ENCODE results near the gene COA1. TPM values are rescaled to one million over a fixed set of nuclear protein-coding genes. Genes with fewer than 3 reads are reported as not detected.

The COA1 gene
- total RNA-seq, 1 donor from 2014 or later, result 50.0 TPM

GRCh38 chr7:43749383-43749940 is 20.1 kb upstream of the COA1 start:
- H3K36me3 ChIP-seq (ENCODE audit: control insufficient read depth, insufficient read depth, low read length), result no peaks in the 10 kb centered on the region
- no peak for FAIRE-seq
- no peaks in the 10 kb centered on the region for H3K27me3 ChIP-seq (ENCODE audit: control insufficient read depth, insufficient read depth, low read length)
- no peak overlapping the region for H3K4me3 ChIP-seq (ENCODE audit: low read depth, low read length)
- TF ChIP-seq, protein P1, sequence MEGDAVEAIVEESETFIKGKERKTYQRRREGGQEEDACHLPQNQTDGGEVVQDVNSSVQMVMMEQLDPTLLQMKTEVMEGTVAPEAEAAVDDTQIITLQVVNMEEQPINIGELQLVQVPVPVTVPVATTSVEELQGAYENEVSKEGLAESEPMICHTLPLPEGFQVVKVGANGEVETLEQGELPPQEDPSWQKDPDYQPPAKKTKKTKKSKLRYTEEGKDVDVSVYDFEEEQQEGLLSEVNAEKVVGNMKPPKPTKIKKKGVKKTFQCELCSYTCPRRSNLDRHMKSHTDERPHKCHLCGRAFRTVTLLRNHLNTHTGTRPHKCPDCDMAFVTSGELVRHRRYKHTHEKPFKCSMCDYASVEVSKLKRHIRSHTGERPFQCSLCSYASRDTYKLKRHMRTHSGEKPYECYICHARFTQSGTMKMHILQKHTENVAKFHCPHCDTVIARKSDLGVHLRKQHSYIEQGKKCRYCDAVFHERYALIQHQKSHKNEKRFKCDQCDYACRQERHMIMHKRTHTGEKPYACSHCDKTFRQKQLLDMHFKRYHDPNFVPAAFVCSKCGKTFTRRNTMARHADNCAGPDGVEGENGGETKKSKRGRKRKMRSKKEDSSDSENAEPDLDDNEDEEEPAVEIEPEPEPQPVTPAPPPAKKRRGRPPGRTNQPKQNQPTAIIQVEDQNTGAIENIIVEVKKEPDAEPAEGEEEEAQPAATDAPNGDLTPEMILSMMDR (IDR thresholded peaks at IDR 0.05; ENCODE audit: insufficient read depth, low read length, severe bottlenecking), result no peak
- no peak for DNase-seq (ENCODE audit: low read depth)

GRCh38 chr7:43747328-43748105 is 18.2 kb upstream of the COA1 start:
- no peak for DNase-seq (ENCODE audit: low read depth)
- no peaks in the 10 kb centered on the region for H3K36me3 ChIP-seq (ENCODE audit: control insufficient read depth, insufficient read depth, low read length)
- H3K27me3 ChIP-seq (ENCODE audit: control insufficient read depth, insufficient read depth, low read length), result no peaks in the 10 kb centered on the region
- TF ChIP-seq, protein P1 (IDR thresholded peaks at IDR 0.05; ENCODE audit: insufficient read depth, low read length, severe bottlenecking), result no peak
- no peak for FAIRE-seq
- no peak overlapping the region for H3K4me3 ChIP-seq (ENCODE audit: low read depth, low read length)

DNA sequence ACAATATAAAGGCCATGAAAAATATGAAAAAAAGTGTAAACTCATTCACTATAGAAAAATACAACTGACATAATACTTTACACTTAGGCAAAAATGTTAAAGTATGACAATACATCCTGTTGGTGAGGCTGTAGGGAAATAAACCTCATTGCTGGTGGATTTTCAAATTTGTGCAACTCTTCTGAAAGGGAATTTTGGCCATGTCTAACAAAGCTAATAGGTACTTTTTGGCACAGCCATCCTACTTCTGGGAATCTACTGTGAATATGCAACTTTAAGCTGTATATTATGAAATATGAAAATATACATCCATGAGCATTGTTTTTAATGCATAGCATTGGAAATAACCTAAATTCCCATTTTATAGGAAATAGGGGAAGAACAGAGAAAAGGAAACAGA is 13.4 kb upstream of the COA1 start:
- Histone ChIP-seq H3K27me3 (ENCODE audit: control insufficient read depth, insufficient read depth, low read length) (no peaks in the 10 kb centered on the region), H3K4me3 (ENCODE audit: low read depth, low read length) (no peak overlapping the region), H3K36me3 (ENCODE audit: control insufficient read depth, insufficient read depth, low read length) (no peaks in the 10 kb centered on the region)
- TF ChIP-seq, protein P1 (IDR thresholded peaks at IDR 0.05; ENCODE audit: insufficient read depth, low read length, severe bottlenecking), result no peak
- no peak for DNase-seq (ENCODE audit: low read depth)
- FAIRE-seq, result no peak

GRCh38 chr7:43737467-43738127 is 8.3 kb upstream of the COA1 start:
- DNase-seq (ENCODE audit: low read depth) (no peak), FAIRE-seq (no peak)
- TF ChIP-seq, protein P1 (IDR thresholded peaks at IDR 0.05; ENCODE audit: insufficient read depth, low read length, severe bottlenecking), result no peak
- no peaks in the 10 kb centered on the region for H3K36me3 ChIP-seq (ENCODE audit: control insufficient read depth, insufficient read depth, low read length)
- H3K27me3 ChIP-seq (ENCODE audit: control insufficient read depth, insufficient read depth, low read length), result no peaks in the 10 kb centered on the region
- H3K4me3 ChIP-seq (ENCODE audit: low read depth, low read length), result no peak overlapping the region

DNA sequence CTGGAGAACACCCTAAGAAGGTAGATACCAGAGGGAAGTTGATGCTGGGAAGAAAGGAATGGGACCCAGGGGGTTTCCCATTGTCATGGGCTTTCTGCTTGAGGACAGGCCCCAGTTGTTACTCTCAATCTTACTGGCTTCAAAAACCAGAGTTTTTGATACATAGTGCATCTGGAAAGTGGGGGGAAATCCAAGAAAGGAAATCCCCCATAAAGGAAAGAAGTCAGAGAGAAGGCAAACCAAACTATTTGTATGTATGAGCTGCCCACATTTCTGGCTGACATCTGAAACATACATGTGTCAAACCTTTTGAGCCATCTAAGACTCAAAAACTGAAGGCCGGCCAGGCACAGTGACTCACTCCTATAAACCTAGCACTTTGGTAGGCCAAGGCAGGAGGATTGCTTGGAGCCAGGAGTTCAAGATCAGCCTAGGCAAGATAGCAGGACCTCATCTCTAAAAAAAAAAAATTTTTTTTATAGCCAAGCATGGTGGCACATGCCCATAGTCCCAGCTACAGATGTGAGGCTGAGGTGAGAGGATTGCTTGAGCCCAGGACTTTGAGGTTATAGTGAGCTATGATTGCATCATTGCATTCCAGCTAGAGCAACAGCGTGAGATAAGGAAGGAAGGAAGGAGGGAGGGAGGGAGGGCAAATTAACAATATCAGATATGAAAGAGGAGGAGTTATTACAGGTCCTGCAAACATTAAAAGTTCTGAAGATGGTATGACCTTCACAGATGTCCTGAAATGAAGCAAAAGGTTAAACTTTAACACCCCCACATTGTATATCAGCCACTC is 6.7 kb upstream of the COA1 start:
- FAIRE-seq (no peak), DNase-seq (ENCODE audit: low read depth) (peak; percentile 53)
- no peak overlapping the region for H3K4me3 ChIP-seq (ENCODE audit: low read depth, low read length)
- no peaks in the 10 kb centered on the region for H3K27me3 ChIP-seq (ENCODE audit: control insufficient read depth, insufficient read depth, low read length)
- TF ChIP-seq, protein P1 (IDR thresholded peaks at IDR 0.05; ENCODE audit: insufficient read depth, low read length, severe bottlenecking), result no peak
- no peaks in the 10 kb centered on the region for H3K36me3 ChIP-seq (ENCODE audit: control insufficient read depth, insufficient read depth, low read length)
